Keratinocyte (primary cell): ENCODE results near the gene ARCN1. TPM values are rescaled to one million over a fixed set of nuclear protein-coding genes. Genes with fewer than 3 reads are reported as not detected.

Source experiments
- DNase-seq: peaks from one replicate; pipeline ENCODE4 v3.0.0-alpha.2; 2011; ENCODE audit warnings: low read depth, missing footprints, low spot score
- FAIRE-seq: peaks from 2 replicates; lab custom pipeline; 2011; peaks lifted over from hg19 to GRCh38; lab: Jason Lieb, UNC
- H2AFZ ChIP-seq: 2 replicates; pipeline ENCODE4 v1.6.0; 2012; ENCODE audit warnings: low read length, control low read depth, inconsistent platforms; ENCODE audit not compliant: control insufficient read depth
- H3K27ac ChIP-seq: 2 replicates; pipeline ENCODE4 v1.5.1; 2011; ENCODE audit warnings: low read length; ENCODE audit not compliant: control insufficient read depth, insufficient read depth
- H3K27me3 ChIP-seq: 3 replicates; pipeline ENCODE4 v1.6.0; 2011; ENCODE audit warnings: low read length; ENCODE audit not compliant: control insufficient read depth, insufficient read depth; ENCODE audit errors: extremely low read depth
- H3K36me3 ChIP-seq, 2 experiments: 2 replicates in 1 of 2; 3 replicates in 1 of 2; pipeline ENCODE4 v1.5.1; 2011; ENCODE audit warnings: low read length in 2 of 2, mild to moderate bottlenecking in 1 of 2; ENCODE audit not compliant: control insufficient read depth in 2 of 2, insufficient read depth in 2 of 2; ENCODE audit errors: extremely low read depth in 1 of 2
- H3K4me1 ChIP-seq: 3 replicates; pipeline ENCODE4 v1.5.1; 2011; ENCODE audit warnings: low read length; ENCODE audit not compliant: control insufficient read depth, insufficient read depth; ENCODE audit errors: extremely low read depth
- H3K4me2 ChIP-seq: 3 replicates; pipeline ENCODE4 v1.6.0; 2011; ENCODE audit warnings: low read depth, low read length; ENCODE audit not compliant: control insufficient read depth, insufficient read depth; ENCODE audit errors: extremely low read depth
- H3K4me3 ChIP-seq, 3 experiments: fragments of 200-600 bp in 1 of 3; sonication (generic) in 1 of 3; 2 replicates in 2 of 3; 3 replicates in 1 of 3; pipeline ENCODE4 v1.5.1; 2011 to 2016; ENCODE audit warnings: low read length in 3 of 3, mild to moderate bottlenecking in 3 of 3, control low read depth in 2 of 3, inconsistent platforms in 1 of 3, low read depth in 1 of 3, mixed read lengths in 1 of 3, mixed run types in 1 of 3, moderate library complexity in 1 of 3; ENCODE audit not compliant: control insufficient read depth in 2 of 3, insufficient read depth in 2 of 3; ENCODE audit errors: extremely low read depth in 1 of 3
- H3K79me2 ChIP-seq: 2 replicates; pipeline ENCODE4 v1.6.0; 2012; ENCODE audit warnings: low read length; ENCODE audit not compliant: control insufficient read depth, insufficient read depth
- H3K9ac ChIP-seq: 3 replicates; pipeline ENCODE4 v1.6.0; 2011; ENCODE audit warnings: low read length; ENCODE audit not compliant: control insufficient read depth, insufficient read depth; ENCODE audit errors: extremely low read depth
- H3K9me1 ChIP-seq: 3 replicates; pipeline ENCODE4 v1.6.0; 2011; ENCODE audit warnings: low read length; ENCODE audit not compliant: control insufficient read depth, insufficient read depth; ENCODE audit errors: extremely low read depth
- H3K9me3 ChIP-seq: 2 replicates; pipeline ENCODE4 v1.5.1; 2012; ENCODE audit warnings: low read depth, low read length; ENCODE audit not compliant: control insufficient read depth
- H4K20me1 ChIP-seq: 3 replicates; pipeline ENCODE4 v1.6.0; 2011; ENCODE audit warnings: low read length; ENCODE audit not compliant: control insufficient read depth, insufficient read depth; ENCODE audit errors: extremely low read depth
- EZH2 ChIP-seq: IDR thresholded peaks from one replicate; pipeline ENCODE4 v1.6.1; 2012; ENCODE audit warnings: inconsistent platforms, mild to moderate bottlenecking, low read length, moderate library complexity
- dilution Hi-C: fragments of 300-500 bp; cut with MboI; formaldehyde crosslinking; loops from one replicate; pipeline ENCODE4 v1.7.0; 2020; ENCODE audit warnings: low sequenced_read_pairs; ENCODE audit not compliant: extremely low pct_ligation_motif_present
- polyA plus RNA-seq, 5 experiments: library from polyadenylated mRNA; depleted of rRNA in 3 of 5; stranded (reverse) in 3 of 5; stranded (forward) in 1 of 5; unstranded in 1 of 5; fragments of >200 nt; gene quantifications; 1 replicate in 1 of 5; 2 replicates in 3 of 5; 3 replicates in 1 of 5; pipeline versions ENCODE4 v1.2.1 to v1.2.3, GENCODE V29; 2011 to 2012; ENCODE audit warnings: missing spikeins in 2 of 5, low read depth in 1 of 5, low replicate concordance in 1 of 5
- TF ChIP-seq, protein P1 (sequence below), 3 experiments: IDR thresholded peaks in 1 of 3; conservative IDR thresholded peaks in 1 of 3; optimal IDR thresholded peaks in 1 of 3; 2 replicates in 2 of 3; 3 replicates in 1 of 3; pipeline versions ENCODE3 to v1.5.1; 2011; ENCODE audit warnings: low read length in 3 of 3, mild to moderate bottlenecking in 3 of 3, moderate library complexity in 2 of 3, control low read depth in 1 of 3, inconsistent platforms in 1 of 3; ENCODE audit not compliant: insufficient read depth in 2 of 3; ENCODE audit errors: extremely low read depth in 1 of 3

The ARCN1 gene
- polyA plus RNA-seq, 1 donor (not counting 4 experiments of a cell fraction or from before 2014, with no cell fraction given): 150 TPM

DNA sequence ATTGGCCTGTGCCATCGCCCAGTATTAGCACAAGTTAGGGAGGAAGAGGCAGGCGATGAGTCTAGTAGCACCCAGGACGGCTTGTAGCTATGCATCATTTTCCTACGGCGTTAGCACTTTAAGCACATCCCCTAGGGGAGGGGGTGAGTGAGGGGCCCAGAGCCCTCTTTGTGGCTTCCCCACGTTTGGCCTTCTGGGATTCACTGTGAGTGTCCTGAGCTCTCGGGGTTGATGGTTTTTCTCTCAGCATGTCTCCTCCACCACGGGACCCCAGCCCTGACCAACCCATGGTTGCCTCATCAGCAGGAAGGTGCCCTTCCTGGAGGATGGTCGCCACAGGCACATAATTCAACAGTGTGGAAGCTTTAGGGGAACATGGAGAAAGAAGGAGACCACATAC is 36.9 kb upstream of the ARCN1 start:
- no peaks in the 10 kb centered on the region for H3K79me2 ChIP-seq
- TF ChIP-seq EZH2: no peak
- TF ChIP-seq, protein P1, sequence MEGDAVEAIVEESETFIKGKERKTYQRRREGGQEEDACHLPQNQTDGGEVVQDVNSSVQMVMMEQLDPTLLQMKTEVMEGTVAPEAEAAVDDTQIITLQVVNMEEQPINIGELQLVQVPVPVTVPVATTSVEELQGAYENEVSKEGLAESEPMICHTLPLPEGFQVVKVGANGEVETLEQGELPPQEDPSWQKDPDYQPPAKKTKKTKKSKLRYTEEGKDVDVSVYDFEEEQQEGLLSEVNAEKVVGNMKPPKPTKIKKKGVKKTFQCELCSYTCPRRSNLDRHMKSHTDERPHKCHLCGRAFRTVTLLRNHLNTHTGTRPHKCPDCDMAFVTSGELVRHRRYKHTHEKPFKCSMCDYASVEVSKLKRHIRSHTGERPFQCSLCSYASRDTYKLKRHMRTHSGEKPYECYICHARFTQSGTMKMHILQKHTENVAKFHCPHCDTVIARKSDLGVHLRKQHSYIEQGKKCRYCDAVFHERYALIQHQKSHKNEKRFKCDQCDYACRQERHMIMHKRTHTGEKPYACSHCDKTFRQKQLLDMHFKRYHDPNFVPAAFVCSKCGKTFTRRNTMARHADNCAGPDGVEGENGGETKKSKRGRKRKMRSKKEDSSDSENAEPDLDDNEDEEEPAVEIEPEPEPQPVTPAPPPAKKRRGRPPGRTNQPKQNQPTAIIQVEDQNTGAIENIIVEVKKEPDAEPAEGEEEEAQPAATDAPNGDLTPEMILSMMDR (optimal IDR thresholded peaks at IDR 0.05 in 1 of 3, IDR thresholded peaks at IDR 0.05 in 1 of 3, conservative IDR thresholded peaks at IDR 0.05 in 1 of 3; ENCODE audit: extremely low read depth in 1 of 3, insufficient read depth in 2 of 3, low read length in 3 of 3): no peak
- no peaks in the 10 kb centered on the region for H4K20me1 ChIP-seq
- no peak for DNase-seq
- no peak overlapping the region for H3K4me3 ChIP-seq
- H3K4me2 ChIP-seq: no peak overlapping the region
- H3K36me3 ChIP-seq: peaks cover 0 to 7% of the 10 kb centered on the region in 2 experiments
- no peaks in the 10 kb centered on the region for H3K9me1 ChIP-seq
- peaks cover 2% of the 10 kb centered on the region for H3K4me1 ChIP-seq
- H2AFZ ChIP-seq: no peak overlapping the region
- H3K9me3 ChIP-seq: no peaks in the 10 kb centered on the region
- H3K9ac ChIP-seq: no peak overlapping the region
- dilution Hi-C loops: no loop called here
- FAIRE-seq: no peak
- no peaks in the 10 kb centered on the region for H3K27me3 ChIP-seq
- H3K27ac ChIP-seq: no peak overlapping the region

DNA sequence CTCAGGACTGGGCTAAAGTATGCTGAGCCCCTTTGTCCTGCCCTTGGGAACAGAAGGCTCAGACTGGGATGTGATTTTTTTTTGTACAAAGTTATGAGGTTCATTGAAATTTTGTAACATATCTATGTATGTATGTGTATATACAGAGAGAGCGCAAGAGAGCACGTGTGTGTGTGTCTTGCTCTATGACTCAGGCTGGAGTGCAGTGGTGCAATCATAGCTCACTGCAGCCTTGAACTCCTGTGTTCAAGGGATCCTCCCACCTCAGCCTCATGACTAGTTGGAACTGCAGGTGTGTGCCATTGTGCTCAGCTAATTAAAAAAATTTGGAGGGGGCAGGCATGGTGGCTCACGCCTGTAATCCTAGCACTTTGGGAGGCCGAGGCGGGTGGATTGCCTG is 35.5 kb upstream of the ARCN1 start:
- dilution Hi-C loops: no loop called here
- FAIRE-seq: no peak
- H3K4me2 ChIP-seq: no peak overlapping the region
- TF ChIP-seq, protein P1 (optimal IDR thresholded peaks at IDR 0.05 in 1 of 3, IDR thresholded peaks at IDR 0.05 in 1 of 3, conservative IDR thresholded peaks at IDR 0.05 in 1 of 3; ENCODE audit: extremely low read depth in 1 of 3, insufficient read depth in 2 of 3, low read length in 3 of 3): no peak
- no peak for TF ChIP-seq EZH2
- no peaks in the 10 kb centered on the region for H4K20me1 ChIP-seq
- no peaks in the 10 kb centered on the region for H3K9me1 ChIP-seq
- peaks cover 0 to 7% of the 10 kb centered on the region in 2 experiments for H3K36me3 ChIP-seq
- DNase-seq: no peak
- no peak overlapping the region for H3K4me3 ChIP-seq
- H3K9me3 ChIP-seq: no peaks in the 10 kb centered on the region
- H3K4me1 ChIP-seq: peaks cover under 1% of the 10 kb centered on the region
- no peak overlapping the region for H2AFZ ChIP-seq
- H3K79me2 ChIP-seq: no peaks in the 10 kb centered on the region
- no peak overlapping the region for H3K27ac ChIP-seq
- H3K9ac ChIP-seq: no peak overlapping the region
- H3K27me3 ChIP-seq: no peaks in the 10 kb centered on the region
